ENCODE measurements around the gene FAM20A.

Gene FAM20A

DNA sequence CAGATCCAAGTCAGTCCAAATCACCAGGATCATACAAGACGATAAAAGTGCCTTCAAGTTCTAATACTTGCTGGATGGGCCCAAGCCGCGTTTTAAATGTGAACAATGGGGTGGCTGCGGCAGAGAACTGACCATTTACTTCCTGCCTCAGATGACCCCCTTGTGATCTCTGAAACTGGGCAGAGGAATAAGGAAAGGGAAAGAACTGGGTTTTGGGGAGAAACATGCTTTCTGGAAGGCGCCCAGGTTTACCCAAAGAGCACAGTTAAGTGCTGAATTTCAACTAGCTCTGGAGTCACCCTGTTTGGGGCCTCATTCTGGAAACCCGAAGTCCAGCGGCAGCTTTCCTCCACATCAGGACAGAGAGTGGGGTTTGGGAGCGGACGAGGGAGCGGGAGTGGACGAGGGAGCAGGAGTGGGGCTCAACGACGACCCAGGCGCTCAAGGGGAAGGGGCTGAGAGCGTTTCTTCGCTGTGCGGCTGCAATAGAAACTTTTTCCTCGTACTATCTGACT, 1.6 kb downstream of the FAM20A start:
- H3K27me3 ChIP-seq (ENCODE audit: insufficient read depth, low read depth): no peaks in the 10 kb centered on the region
- H3K9ac ChIP-seq: no peak overlapping the region
- H2AFZ ChIP-seq (ENCODE audit: low read depth): no peak overlapping the region
- H3K36me3 ChIP-seq (ENCODE audit: insufficient read depth): no peaks in the 10 kb centered on the region
- H4K20me1 ChIP-seq (ENCODE audit: insufficient read depth): no peaks in the 10 kb centered on the region
- H3K4me2 ChIP-seq: no peak overlapping the region
- TF ChIP-seq, protein P1, sequence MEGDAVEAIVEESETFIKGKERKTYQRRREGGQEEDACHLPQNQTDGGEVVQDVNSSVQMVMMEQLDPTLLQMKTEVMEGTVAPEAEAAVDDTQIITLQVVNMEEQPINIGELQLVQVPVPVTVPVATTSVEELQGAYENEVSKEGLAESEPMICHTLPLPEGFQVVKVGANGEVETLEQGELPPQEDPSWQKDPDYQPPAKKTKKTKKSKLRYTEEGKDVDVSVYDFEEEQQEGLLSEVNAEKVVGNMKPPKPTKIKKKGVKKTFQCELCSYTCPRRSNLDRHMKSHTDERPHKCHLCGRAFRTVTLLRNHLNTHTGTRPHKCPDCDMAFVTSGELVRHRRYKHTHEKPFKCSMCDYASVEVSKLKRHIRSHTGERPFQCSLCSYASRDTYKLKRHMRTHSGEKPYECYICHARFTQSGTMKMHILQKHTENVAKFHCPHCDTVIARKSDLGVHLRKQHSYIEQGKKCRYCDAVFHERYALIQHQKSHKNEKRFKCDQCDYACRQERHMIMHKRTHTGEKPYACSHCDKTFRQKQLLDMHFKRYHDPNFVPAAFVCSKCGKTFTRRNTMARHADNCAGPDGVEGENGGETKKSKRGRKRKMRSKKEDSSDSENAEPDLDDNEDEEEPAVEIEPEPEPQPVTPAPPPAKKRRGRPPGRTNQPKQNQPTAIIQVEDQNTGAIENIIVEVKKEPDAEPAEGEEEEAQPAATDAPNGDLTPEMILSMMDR (conservative IDR thresholded peaks at IDR 0.05; ENCODE audit: low read depth, low read length): no peak
- no peaks in the 10 kb centered on the region for H3K79me2 ChIP-seq (ENCODE audit: insufficient read depth, low read depth)
- H3K4me1 ChIP-seq (ENCODE audit: low read depth, poor library complexity, severe bottlenecking): no peaks in the 10 kb centered on the region
- no peak overlapping the region for H3K27ac ChIP-seq
- no peak overlapping the region for H3K4me3 ChIP-seq (IDR thresholded peaks at IDR 0.05; ENCODE audit: insufficient read depth, low read depth, low read length)

DNA sequence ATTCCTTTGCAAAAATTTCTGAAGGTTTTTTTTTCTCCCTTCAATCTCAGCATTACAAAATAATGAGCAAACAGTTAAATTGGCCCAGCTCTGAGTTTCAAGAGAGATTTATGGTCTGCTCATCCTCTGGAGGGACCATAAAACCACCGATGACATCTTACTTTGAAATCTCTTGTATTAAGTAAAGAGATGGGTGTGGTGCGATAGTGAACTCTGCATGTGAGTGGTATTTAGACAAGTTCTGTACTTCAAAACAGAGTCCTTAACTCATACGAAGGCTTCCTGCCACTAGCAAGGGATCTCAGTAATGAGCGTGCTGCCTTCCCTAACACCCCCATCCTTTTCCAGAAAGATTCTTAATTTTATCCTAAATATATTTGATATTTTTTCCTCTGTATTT, 2.1 kb downstream of the FAM20A start:
- Histone ChIP-seq H2AFZ (ENCODE audit: low read depth) (no peak overlapping the region), H3K4me2 (no peak overlapping the region), H3K36me3 (ENCODE audit: insufficient read depth) (no peaks in the 10 kb centered on the region), H3K4me3 (IDR thresholded peaks at IDR 0.05; ENCODE audit: insufficient read depth, low read depth, low read length) (no peak overlapping the region), H3K9ac (no peak overlapping the region), H3K27me3 (ENCODE audit: insufficient read depth, low read depth) (no peaks in the 10 kb centered on the region), H4K20me1 (ENCODE audit: insufficient read depth) (no peaks in the 10 kb centered on the region), H3K4me1 (ENCODE audit: low read depth, poor library complexity, severe bottlenecking) (no peaks in the 10 kb centered on the region), H3K79me2 (ENCODE audit: insufficient read depth, low read depth) (no peaks in the 10 kb centered on the region), H3K27ac (no peak overlapping the region)
- TF ChIP-seq, protein P1 (conservative IDR thresholded peaks at IDR 0.05; ENCODE audit: low read depth, low read length): no peak

DNA sequence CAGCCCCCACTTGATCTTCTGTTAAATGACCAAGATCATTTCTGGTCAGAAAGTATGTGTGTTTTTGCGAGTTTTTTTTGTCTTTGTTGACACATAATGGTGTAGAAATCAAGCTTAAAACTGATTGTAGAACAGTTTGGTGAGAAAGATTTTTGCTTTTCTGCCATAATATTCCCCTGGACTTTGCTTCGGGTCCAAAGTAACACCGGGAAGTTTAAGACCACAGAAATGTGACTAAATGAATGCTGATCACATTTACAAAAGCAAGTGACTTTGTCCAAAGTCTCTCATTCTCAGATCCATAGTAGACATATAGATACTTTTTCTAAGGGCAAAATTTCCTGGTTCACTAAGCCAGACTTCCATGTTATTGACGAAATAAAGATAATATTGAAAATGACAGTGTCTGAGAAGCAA, 2.6 kb downstream of the FAM20A start:
- no peaks in the 10 kb centered on the region for H4K20me1 ChIP-seq (ENCODE audit: insufficient read depth)

DNA sequence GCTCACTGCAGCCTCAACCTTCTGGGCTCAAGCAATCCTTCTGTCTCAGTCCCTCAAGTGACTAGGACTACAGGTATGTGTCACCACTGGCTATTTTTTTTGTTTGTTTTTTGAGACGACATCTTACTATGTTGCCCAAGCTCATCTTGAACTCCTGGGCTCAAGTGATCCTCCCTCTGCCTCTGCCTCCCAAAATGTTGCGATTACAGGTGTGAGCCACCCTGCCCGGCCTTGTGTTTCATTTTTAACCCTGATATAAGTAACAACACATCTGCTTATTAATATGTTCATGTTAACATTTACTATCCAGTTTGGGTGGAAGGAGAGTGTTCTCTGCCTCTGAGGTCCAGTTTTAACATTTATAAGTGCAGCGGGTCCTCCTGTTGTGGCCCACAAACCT, 3.1 kb downstream of the FAM20A start:
- Histone ChIP-seq H2AFZ (ENCODE audit: low read depth) (no peak overlapping the region), H3K9ac (no peak overlapping the region), H3K4me2 (no peak overlapping the region), H3K27me3 (ENCODE audit: insufficient read depth, low read depth) (no peaks in the 10 kb centered on the region), H3K4me1 (ENCODE audit: low read depth, poor library complexity, severe bottlenecking) (no peaks in the 10 kb centered on the region), H4K20me1 (ENCODE audit: insufficient read depth) (no peaks in the 10 kb centered on the region), H3K79me2 (ENCODE audit: insufficient read depth, low read depth) (no peaks in the 10 kb centered on the region), H3K27ac (no peak overlapping the region), H3K4me3 (IDR thresholded peaks at IDR 0.05; ENCODE audit: insufficient read depth, low read depth, low read length) (no peak overlapping the region), H3K36me3 (ENCODE audit: insufficient read depth) (no peaks in the 10 kb centered on the region)
- TF ChIP-seq, protein P1 (conservative IDR thresholded peaks at IDR 0.05; ENCODE audit: low read depth, low read length): no peak

More for the DNA sequence above, 2.6 kb downstream of the FAM20A start:
- Histone ChIP-seq H3K36me3 (ENCODE audit: insufficient read depth) (no peaks in the 10 kb centered on the region), H3K4me3 (IDR thresholded peaks at IDR 0.05; ENCODE audit: insufficient read depth, low read depth, low read length) (no peak overlapping the region), H3K9ac (no peak overlapping the region), H3K27me3 (ENCODE audit: insufficient read depth, low read depth) (no peaks in the 10 kb centered on the region), H3K4me1 (ENCODE audit: low read depth, poor library complexity, severe bottlenecking) (no peaks in the 10 kb centered on the region), H3K27ac (no peak overlapping the region), H2AFZ (ENCODE audit: low read depth) (no peak overlapping the region), H3K79me2 (ENCODE audit: insufficient read depth, low read depth) (no peaks in the 10 kb centered on the region), H3K4me2 (no peak overlapping the region)
- TF ChIP-seq, protein P1 (conservative IDR thresholded peaks at IDR 0.05; ENCODE audit: low read depth, low read length): no peak
